Endodermal cell (in vitro differentiated cells): ENCODE results near the gene GOLGA6L6. TPM values are rescaled to one million over a fixed set of nuclear protein-coding genes. Genes with fewer than 3 reads are reported as not detected.
"Not testable (repeated sequence)": the region's sequence is repeated elsewhere in the genome, so short reads cannot be mapped to it uniquely, and the experiment has no call there.

Source experiments
- DNase-seq: peaks from one replicate; pipeline ENCODE4 v3.0.0-alpha.2; 2017
- H3K27ac ChIP-seq: 2 replicates; pipeline ENCODE4 v1.5.1; 2013; ENCODE audit warnings: mild to moderate bottlenecking, low read depth, low read length, moderate library complexity
- H3K27me3 ChIP-seq: 2 replicates; pipeline ENCODE4 v1.6.1; 2013; ENCODE audit warnings: mild to moderate bottlenecking, low read length, moderate library complexity; ENCODE audit not compliant: insufficient read depth, control insufficient read depth, poor library complexity, severe bottlenecking
- H3K36me3 ChIP-seq: 2 replicates; pipeline ENCODE4 v1.7.0; 2013; ENCODE audit warnings: mild to moderate bottlenecking, low read length, moderate library complexity; ENCODE audit not compliant: control insufficient read depth, insufficient read depth
- H3K4me1 ChIP-seq: one replicate; pipeline ENCODE4 v1.7.0; 2013; ENCODE audit warnings: low read length; ENCODE audit not compliant: control insufficient read depth, insufficient read depth
- H3K4me3 ChIP-seq: 2 replicates; pipeline ENCODE4 v1.5.1; 2013; ENCODE audit warnings: mild to moderate bottlenecking, low read length, moderate library complexity
- H3K9ac ChIP-seq: 2 replicates; pipeline ENCODE4 v1.6.1; 2013; ENCODE audit warnings: mild to moderate bottlenecking, low read length, moderate library complexity; ENCODE audit not compliant: poor library complexity, severe bottlenecking; ENCODE audit errors: extremely low read depth
- H3K9me3 ChIP-seq: 2 replicates; pipeline ENCODE4 v1.6.1; 2013; ENCODE audit warnings: mild to moderate bottlenecking, low read length, moderate library complexity; ENCODE audit not compliant: control insufficient read depth
- H3K27ac Mint-ChIP-seq: 2 replicates; pipeline ENCODE4 v1.8.0; 2020; ENCODE audit warnings: mixed read lengths
- H3K27me3 Mint-ChIP-seq: 2 replicates; pipeline ENCODE4 v1.8.0; 2021; ENCODE audit warnings: mild to moderate bottlenecking, mixed read lengths; ENCODE audit not compliant: insufficient read depth
- H3K36me3 Mint-ChIP-seq: 2 replicates; pipeline ENCODE4 v1.8.0; 2020; ENCODE audit warnings: low read depth, mixed read lengths
- H3K4me1 Mint-ChIP-seq: 2 replicates; pipeline ENCODE4 v1.8.0; 2020; ENCODE audit warnings: mixed read lengths
- H3K4me3 Mint-ChIP-seq: 2 replicates; pipeline ENCODE4 v1.8.0; 2020; ENCODE audit warnings: mild to moderate bottlenecking, moderate library complexity, mixed read lengths
- H3K9me3 Mint-ChIP-seq: 2 replicates; pipeline ENCODE4 v1.8.0; 2020; ENCODE audit warnings: mild to moderate bottlenecking, mixed read lengths
- WGBS, 2 experiments: methylation state at CpG; one replicate each; pipeline versions ENCODE4 v1.1.5 to v1.1.7; 2013; ENCODE audit warnings: missing lambda C conversion rate in 2 of 2, mixed read lengths in 1 of 2; ENCODE audit not compliant: insufficient coverage in 1 of 2, insufficient read length in 1 of 2; 5-methylcytosine and 5-hydroxymethylcytosine counted together
- total RNA-seq, 2 donors: library from RNA; stranded (reverse); fragmentation: NEBNext Ultra II Directional in 1 of 2; extraction: Animal tissue kit (Norgen Biotek cat#: 25700) in 1 of 2; gene quantifications; 2 replicates in 1 of 2; 3 replicates in 1 of 2; pipeline ENCODE4 v1.2.1, GENCODE V29; 2021

Gene GOLGA6L6
- total RNA-seq, 2 donors from 2014 or later: not detected

DNA sequence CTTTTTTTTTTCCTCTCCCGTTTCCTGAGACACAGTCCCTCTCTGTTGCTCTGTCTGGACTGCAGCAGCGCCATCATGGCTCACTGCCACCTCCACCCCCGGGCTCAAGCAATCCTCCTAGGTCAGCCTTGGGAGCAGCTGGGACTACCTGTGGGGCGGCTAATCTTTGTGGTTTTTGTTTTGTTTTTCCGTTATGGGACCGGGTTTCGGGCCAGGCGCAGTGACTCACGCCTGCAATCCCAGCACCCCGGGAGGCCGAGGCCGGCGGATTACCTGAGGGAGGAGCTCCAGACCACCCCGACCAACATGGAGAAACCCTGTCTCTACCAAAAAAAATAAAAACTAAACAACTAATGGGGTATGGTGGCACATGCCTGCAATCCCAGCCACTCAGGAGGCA, 38.1 kb upstream of the GOLGA6L6 start:
- H3K36me3 ChIP-seq, H3K4me3 ChIP-seq, H3K9ac ChIP-seq, H3K4me1 ChIP-seq, H3K9me3 ChIP-seq, H3K4me1 Mint-ChIP-seq, H3K9me3 Mint-ChIP-seq, H3K27me3 Mint-ChIP-seq, H3K36me3 Mint-ChIP-seq, H3K27me3 ChIP-seq, H3K27ac Mint-ChIP-seq, H3K4me3 Mint-ChIP-seq, DNase-seq, H3K27ac ChIP-seq: not testable (repeated sequence)
- 93% methylated on average over 5 of the region's 14 CpGs; no CpG with 5 or more reads in 1 of the 2 experiments for WGBS, 2 experiments

GRCh38 chr15:20551289-20551688, 9.7 kb upstream of the GOLGA6L6 start:
- H3K27ac ChIP-seq, H3K27me3 ChIP-seq, H3K27me3 Mint-ChIP-seq, H3K4me1 ChIP-seq, H3K4me3 ChIP-seq, H3K4me3 Mint-ChIP-seq, H3K9me3 ChIP-seq, H3K27ac Mint-ChIP-seq, H3K4me1 Mint-ChIP-seq, H3K9me3 Mint-ChIP-seq, H3K36me3 ChIP-seq, DNase-seq, H3K36me3 Mint-ChIP-seq, H3K9ac ChIP-seq: not testable (repeated sequence)
- no CpG with 5 or more reads among the region's 19 CpGs for WGBS, 2 experiments

DNA sequence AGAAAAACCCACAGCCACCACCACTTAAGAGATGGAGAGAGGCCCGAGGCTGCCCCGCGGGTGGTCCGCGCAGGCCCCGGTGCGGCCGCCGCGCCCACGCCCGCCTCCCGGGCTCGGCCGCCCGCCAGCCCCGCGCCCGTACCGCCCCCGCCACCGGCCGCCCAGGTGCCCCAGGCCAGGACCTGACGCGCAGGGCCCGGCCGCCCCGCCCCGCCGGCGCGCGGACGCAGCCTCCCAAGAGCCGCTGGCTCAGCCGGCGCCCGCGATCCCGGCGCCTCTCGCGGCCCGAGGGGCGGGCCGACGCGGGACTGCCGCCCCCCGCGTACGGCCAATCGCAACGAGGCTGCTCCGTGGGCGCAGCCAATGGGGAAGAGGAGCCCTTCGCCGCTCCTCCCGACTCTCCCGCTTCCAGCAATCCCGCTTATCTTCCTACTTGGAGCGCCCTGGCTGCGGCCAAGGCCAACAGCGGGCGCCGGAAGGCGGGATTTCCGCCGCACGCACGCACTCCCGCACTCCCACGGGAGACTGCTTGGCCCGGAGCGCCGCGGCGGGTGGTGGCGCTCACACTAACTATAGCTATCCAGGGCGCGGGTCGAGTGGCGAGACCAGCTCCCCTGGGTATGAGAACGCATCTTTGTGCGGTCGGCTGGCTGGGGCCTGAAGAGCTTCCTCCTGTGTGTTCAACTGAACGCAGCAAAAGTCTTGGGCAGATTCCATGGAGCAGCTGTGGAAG, 35.5 kb downstream of the GOLGA6L6 start:
- not testable (repeated sequence) for H3K27me3 ChIP-seq, H3K4me1 Mint-ChIP-seq, H3K4me1 ChIP-seq, H3K27ac Mint-ChIP-seq, H3K27me3 Mint-ChIP-seq, H3K4me3 ChIP-seq, H3K9me3 Mint-ChIP-seq, H3K27ac ChIP-seq, H3K9me3 ChIP-seq, DNase-seq, H3K9ac ChIP-seq, H3K36me3 ChIP-seq, H3K36me3 Mint-ChIP-seq, H3K4me3 Mint-ChIP-seq
- no CpG with 5 or more reads among the region's 87 CpGs for WGBS, 2 experiments

- no CpG with 5 or more reads among the region's 3 CpGs for whole genome bisulfite sequencing, 2 experiments
- H3K4me1 Mint-ChIP-seq, H3K9me3 Mint-ChIP-seq, H3K27me3 ChIP-seq, H3K4me3 Mint-ChIP-seq, H3K27me3 Mint-ChIP-seq, H3K4me3 ChIP-seq, H3K36me3 ChIP-seq, DNase-seq, H3K36me3 Mint-ChIP-seq, H3K4me1 ChIP-seq, H3K9ac ChIP-seq, H3K27ac Mint-ChIP-seq, H3K27ac ChIP-seq, H3K9me3 ChIP-seq: not testable (repeated sequence)
These were observed 38.8 kb downstream of the GOLGA6L6 start for GRCh38 chr15:20502839-20503238.

GRCh38 chr15:20501512-20502222, 39.9 kb downstream of the GOLGA6L6 start:
- not testable (repeated sequence) for H3K4me3 ChIP-seq, H3K4me1 Mint-ChIP-seq, H3K4me1 ChIP-seq, H3K27ac ChIP-seq, H3K27ac Mint-ChIP-seq, H3K9me3 Mint-ChIP-seq, H3K9ac ChIP-seq, DNase-seq, H3K36me3 Mint-ChIP-seq, H3K27me3 ChIP-seq, H3K36me3 ChIP-seq, H3K4me3 Mint-ChIP-seq, H3K9me3 ChIP-seq, H3K27me3 Mint-ChIP-seq
- no CpG with 5 or more reads among the region's 5 CpGs for WGBS, 2 experiments

- H3K4me1 ChIP-seq, H3K9ac ChIP-seq, H3K4me1 Mint-ChIP-seq, H3K4me3 ChIP-seq, H3K36me3 ChIP-seq, DNase-seq, H3K27ac ChIP-seq, H3K4me3 Mint-ChIP-seq, H3K27ac Mint-ChIP-seq, H3K27me3 ChIP-seq, H3K27me3 Mint-ChIP-seq, H3K36me3 Mint-ChIP-seq, H3K9me3 ChIP-seq, H3K9me3 Mint-ChIP-seq: not testable (repeated sequence)
- no CpG with 5 or more reads among the region's 9 CpGs for WGBS, 2 experiments
These were observed 43.8 kb downstream of the GOLGA6L6 start for GRCh38 chr15:20497781-20498180.

GRCh38 chr15:20493035-20493434, 48.6 kb downstream of the GOLGA6L6 start:
- not testable (repeated sequence) for H3K36me3 Mint-ChIP-seq, DNase-seq, H3K9me3 ChIP-seq, H3K36me3 ChIP-seq, H3K27me3 ChIP-seq, H3K27ac ChIP-seq, H3K4me1 Mint-ChIP-seq, H3K9ac ChIP-seq, H3K4me1 ChIP-seq, H3K4me3 ChIP-seq, H3K27me3 Mint-ChIP-seq, H3K4me3 Mint-ChIP-seq, H3K9me3 Mint-ChIP-seq, H3K27ac Mint-ChIP-seq
- 77% methylated on average over 1 of the region's 5 CpGs; no CpG with 5 or more reads in 1 of the 2 experiments for WGBS, 2 experiments
